ENCODE measurements around the gene C4BPB.
"Not testable (repeated sequence)": the region's sequence is repeated elsewhere in the genome, so short reads cannot be mapped to it uniquely, and the experiment has no call there.

C4BPB gene, protein sequence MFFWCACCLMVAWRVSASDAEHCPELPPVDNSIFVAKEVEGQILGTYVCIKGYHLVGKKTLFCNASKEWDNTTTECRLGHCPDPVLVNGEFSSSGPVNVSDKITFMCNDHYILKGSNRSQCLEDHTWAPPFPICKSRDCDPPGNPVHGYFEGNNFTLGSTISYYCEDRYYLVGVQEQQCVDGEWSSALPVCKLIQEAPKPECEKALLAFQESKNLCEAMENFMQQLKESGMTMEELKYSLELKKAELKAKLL

DNA sequence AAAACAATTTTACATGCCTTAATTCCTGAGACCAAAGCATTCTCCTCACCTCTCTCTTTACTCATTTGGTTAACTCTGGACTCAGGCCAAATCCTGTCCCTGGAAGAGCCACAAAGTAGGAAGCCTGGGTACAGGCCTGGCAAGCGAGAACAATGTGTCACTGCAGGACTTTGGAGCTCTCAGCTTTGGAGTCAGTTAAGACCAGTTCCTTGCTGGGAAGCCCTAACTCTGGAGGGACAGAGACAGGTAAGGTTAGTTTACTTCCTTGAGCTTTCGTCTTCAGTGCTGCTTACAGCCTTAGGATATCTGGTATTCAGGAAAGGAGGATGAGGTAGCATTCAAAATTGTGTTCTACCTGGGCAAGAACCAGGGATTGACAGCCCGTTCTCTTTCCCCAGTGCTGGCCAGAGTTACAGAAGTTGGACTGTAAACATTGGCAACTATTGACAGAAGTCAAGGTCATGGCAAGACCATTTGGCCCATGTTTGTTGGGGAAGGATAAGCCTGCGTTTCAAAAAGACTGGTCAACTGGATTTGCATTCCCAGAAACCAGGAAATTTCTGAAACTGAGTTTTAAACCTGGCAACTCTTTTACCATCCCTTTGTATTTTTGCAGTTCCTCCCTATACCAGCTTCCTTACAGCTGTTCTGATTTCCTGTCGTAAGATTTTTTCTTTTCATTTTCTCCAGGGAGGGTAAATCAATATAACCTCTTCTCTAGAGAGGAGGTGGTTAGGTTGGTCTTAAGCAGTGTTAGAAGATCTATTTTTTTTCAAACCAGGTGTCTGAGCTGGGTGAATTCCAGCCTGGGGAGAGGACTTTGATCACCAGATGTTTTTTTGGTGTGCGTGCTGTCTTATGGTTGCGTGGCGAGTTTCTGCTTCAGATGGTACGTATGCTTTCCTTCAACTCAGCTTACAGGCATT is at the start of gene C4BPB:
Gene C4BPB, plus strand, starts transcription at position 160 of the 926 bp plus-strand sequence. Its CDS starts 672 bp downstream, at position 832.
- DNase-seq (ENCODE audit: low spot score): peak; percentile 67

DNA sequence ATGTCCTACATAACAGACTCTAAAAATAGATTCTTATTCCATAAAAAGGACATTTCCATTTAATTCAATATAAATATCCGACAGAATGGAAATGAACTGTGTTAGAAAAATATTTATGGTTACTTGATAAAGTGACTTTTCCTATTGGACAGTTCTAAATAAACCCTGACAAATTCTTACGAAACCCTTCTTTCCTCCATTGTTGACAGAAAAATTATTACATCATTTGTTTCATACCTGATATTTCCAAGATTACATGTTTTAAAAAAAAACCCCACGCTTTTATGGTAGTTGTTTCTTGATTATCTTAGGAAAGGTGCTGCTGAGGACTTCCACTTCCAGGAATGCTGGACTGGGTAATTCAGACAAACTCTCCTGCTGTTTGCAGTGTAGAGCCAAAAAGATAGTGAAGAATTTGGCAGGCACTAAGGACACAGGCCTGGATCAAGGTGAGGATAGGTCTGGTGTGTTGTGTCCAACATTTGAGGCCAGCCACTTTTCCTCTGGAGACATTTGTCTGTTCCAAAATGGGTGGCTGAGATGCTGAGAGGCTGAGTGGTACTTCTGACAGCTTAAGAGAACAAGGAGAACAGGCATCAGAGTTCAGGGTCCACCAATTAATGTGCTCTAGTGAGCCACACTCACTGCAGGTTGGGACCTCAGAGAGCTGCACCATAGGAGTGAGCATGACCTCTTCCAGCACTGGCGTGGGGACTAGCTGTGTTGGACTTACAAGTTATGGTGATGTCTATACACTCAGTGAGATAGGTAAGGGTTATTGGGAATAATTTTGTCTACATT is 49.1 kb upstream of the C4BPB start:
- no peak for DNase-seq (ENCODE audit: low spot score)

DNA sequence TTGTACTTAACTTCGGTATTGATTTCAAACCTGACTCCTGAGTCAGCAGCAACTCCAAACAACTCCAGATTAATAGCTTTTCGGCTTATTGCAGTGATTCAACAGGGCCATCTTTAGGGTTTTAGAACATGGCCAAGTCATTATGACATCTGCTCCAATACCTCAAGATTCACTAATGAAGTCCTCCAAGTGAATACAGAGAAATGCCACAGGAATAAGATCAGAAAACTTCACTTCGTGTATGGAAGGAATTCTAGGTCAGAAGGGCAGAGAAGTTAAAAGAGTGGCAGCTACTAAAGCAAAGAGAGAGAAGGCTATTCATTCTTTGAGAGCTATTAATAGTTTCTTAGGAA is 48.5 kb upstream of the C4BPB start:
- DNase-seq (ENCODE audit: low spot score): no peak

DNA sequence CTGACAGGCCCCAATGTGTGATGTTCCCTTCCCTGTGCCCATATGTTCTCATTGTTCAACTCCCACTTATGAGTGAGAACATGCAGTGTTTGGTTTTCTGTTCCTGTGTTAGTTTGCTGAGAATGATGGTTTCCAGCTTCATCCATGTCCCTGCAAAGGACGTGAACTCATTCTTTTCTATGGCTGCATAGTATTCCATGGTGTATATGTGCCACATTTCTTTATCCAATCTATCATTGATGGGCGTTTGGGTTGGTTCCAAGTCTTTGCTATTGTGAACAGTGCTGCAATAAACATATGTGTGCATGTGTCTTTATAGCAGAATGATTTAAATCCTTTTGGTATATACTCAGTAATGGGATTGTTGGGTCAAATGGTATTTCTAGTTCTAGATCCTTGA is 47.3 kb upstream of the C4BPB start:
- not testable (repeated sequence) for DNase-seq (ENCODE audit: low spot score)

DNA sequence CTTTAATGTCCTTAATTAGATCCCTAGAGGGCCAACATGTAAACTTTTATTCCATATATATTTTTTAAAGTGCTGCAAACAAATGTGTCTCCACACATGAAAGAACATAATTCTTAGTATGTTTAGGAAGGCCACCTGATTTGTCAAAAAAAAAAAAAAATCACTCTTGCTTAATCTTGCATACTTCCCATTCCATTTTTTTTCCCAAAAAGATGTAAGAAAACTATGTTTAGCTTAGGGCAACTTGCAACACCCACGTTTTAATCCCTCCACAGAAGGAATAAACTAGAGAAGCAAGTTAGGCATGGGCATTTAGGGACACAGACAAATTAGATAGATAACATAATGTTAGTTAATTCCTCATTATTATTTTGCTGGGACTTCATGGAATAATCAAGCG is 43.2 kb upstream of the C4BPB start:
- no peak for DNase-seq (ENCODE audit: low spot score)

DNA sequence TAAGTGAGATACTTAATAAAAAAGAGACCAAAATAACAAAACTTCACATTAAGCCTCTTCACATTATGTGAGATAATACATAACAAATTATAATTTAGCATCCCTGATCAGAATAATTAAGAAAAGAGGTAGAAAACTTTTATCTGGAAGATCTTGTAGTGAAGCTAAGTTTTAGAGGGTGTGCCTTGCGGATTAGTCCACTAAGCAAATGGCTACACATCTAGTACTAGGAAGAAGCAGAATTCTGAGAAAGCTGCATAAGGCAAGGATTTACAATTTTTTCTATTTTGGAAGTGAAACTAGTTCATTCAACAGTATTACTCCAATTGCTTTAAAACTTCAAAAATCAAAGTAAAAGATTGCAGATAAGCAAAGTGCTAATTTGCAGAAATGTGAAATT is 41.2 kb upstream of the C4BPB start:
- DNase-seq (ENCODE audit: low spot score): no peak

DNA sequence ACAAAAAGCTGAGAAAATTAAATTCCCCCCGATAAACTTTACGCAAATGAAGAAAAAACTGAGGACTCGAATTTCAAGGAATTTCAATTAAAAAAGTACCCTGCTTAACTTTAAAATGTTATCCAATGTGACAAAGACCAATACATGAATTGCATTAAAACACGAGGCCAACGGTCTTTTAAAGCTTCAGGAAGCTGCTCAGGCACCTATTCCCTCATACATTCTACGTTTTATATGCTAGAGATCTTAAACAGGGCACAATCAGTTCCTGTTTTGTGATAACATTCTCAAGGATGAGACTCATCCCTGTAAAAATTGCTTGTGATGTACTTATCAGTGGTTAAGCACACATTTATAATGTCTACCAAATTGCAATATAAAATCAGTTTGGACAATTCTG is 40.6 kb upstream of the C4BPB start:
- DNase-seq (ENCODE audit: low spot score): no peak

DNA sequence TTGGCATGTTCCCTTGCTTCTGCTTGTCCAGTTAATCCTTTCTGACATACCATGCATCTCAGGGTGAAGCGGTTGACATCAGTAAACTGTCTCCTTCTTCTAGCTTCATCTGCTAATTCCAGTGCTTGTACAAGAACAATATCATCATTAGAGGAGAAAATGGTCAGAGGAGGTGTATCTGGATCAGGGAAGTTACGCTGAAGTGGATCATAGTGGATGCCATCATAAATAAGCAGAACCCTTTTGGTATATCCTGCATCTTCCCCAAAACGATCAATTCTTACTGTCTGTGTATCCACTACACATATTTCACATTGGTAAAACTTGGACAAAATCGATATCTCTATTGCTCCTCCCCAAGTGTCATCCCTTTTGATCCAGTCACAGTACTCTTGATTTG is 39.6 kb upstream of the C4BPB start:
- no peak for DNase-seq (ENCODE audit: low spot score)

DNA sequence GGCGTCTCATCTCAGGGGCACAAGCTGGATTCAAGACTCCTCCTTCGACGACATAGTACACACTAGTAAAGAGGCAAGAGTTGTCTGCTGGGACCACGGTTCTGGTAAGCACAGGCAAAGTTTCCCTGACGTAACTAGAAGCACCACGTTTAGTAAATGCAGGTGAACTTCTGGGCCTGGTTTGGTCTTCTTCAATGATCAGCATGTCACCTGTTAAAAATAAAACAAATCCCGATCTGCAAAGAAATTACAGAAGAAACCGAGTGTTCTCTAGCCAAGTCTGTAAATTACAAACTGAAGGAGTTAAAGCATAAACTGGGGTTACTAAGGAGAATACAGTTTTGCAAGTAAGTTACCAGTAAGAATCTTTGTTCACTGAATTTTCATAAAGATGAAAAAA is 39.1 kb upstream of the C4BPB start:
- no peak for DNase-seq (ENCODE audit: low spot score)

DNA sequence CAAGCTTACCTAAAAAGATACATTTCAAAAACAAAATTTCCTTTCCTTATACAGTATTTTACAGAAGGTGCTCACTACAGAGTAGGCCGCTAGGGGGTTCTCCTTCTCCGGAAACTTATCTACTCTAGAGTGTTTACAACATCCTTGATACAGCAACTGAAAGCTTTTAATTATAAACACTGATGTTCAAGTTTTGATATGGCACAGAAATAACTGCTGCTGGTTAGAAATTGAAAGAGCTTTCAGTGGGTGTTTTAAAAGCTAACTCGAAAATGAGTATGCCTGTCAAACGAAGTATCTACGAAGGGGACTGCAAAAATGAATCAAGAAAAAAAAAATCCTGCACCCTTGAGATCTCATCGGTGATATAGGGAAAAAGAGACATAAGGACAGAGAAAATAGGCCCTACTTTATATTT is 38.7 kb upstream of the C4BPB start:
- DNase-seq (ENCODE audit: low spot score): peak; percentile 58

DNA sequence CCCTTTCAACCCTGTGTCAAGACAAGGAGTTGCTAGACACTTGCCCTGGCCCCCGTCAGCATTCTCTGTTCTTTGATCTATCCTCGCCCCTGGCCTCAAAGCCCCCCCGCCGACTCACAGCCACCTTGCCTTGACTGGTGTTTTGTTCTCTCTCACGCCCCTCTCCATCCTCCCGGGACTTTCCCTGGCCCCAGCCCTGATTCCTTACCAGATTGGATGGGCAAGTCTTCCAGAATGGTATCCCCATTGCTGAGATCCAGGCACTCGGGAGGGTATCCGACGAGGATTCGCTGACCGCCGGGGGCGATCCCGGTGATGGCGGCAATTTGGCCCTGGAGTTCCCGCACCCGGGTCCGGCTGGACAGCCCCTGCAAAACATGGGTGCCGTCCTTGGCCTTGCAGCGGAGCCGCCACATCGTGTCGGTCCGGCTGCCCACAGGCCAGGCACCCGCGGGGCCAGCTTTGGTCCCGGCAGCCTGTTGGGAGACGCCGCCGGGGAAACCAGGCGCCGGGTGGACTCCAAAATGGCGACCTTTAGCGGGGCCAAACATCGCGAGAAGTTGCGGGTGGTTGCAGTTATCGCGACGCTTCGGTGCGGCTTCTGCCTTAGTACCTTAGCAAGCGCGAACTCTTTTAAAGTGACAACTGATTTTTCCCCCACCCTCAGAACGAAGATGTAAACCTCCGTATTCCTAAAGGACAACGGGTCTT is 38.0 kb upstream of the C4BPB start:
- DNase-seq (ENCODE audit: low spot score): peak; percentile 92

DNA sequence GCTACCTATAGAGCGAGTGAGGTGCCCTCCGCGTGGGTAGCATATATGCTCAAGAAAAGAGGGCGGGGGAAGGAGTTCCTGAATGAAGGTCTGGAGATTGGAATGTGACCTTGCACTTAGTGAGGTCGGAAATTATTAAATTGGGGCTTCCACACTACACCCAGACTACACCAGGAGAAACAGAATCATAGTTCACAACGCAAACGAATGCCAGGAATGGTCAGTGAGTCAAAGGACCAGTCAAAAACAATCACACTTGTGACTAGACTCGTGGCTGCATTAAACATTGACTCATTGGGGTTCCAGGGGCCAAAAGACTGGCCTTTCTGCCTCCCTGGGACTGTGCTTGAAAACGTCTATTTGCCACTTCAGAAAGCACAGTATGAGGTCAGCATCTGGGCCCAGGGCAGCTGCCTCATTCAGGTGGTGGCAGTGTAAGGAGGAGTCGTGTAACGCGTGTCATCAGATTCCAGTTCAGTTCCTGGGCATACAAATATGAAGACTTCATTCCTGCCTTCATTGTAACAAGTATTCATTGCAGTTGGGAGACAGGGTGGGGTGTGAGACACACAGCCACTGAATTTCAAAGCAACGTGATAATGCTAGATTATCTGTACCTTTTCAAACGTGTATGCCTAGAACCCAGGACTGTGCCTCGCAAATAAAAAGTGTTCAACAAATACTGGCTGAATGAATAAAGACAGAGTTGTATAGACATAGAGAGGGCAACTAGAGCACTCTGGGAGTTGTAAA is 37.3 kb upstream of the C4BPB start, which contains the start of gene YOD1:
Gene YOD1, minus strand, starts transcription at position 18 of the 753 bp plus-strand sequence. CDS start 178 bp downstream, outside the sequence.
- peak; percentile 99 for DNase-seq (ENCODE audit: low spot score)

DNA sequence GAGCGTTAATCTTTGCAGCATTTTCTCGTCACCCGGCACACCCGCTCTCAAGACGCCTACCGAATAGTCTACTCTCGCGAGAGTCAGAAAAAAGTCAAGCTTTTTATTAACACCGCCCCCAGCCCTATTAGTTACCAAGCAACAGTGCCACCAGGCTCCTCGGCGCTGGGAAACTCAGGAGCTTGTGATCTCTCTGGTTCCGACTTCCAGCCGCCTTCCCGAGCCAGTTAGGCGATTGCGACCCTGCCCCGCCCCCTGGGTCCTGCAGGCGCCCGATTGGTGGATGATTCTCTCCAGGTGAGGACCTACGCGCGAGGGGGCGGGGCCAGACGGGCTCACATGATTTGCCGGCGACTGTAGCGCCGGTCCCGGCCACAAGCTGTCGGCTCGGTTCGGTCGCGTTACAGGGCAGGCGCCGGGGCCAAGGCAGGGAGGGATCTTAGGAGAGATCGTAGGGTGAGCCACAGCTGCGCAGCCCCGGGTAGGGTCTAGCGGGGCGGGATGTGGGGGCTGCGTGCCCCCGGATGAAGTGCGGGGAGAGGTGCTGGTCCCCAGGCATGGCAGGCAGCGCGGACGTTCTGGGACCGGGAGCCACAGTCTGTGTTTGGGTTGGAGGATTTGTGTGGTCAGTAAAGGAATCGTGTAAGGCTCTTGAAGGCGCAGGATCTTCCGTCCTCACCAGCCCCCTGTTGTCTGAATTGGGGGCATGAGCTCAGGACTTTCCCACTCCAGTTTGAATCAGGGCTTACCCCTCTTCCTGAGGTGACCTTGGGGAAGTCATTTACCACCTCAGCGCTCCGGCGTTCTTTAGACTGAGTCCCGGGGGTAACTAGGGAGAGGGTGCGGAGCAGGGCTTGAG is 35.5 kb upstream of the C4BPB start, which contains the start of gene PFKFB2:
Gene PFKFB2, plus strand, starts transcription at position 365 of the 859 bp plus-strand sequence. CDS start 1,443 bp downstream, outside the sequence.
- DNase-seq (ENCODE audit: low spot score): peak; percentile 100

DNA sequence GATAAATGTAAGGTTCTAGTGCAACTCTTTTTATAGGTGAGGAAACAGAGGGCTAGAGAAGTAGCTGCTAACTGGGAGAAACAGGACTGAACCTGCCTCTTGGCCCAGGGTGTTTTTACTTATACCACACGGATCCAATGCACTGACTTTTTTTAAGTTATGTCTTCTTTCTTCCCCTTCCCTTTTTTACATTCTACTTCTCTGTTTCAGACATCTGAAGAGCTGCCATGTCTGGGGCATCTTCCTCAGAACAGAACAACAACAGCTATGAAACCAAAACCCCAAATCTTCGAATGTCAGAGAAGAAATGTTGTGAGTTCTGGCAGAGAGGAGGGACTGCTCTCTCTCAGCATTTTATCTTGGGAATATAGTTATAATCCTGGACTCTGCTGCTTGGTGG is 34.2 kb upstream of the C4BPB start:
- DNase-seq (ENCODE audit: low spot score): no peak

DNA sequence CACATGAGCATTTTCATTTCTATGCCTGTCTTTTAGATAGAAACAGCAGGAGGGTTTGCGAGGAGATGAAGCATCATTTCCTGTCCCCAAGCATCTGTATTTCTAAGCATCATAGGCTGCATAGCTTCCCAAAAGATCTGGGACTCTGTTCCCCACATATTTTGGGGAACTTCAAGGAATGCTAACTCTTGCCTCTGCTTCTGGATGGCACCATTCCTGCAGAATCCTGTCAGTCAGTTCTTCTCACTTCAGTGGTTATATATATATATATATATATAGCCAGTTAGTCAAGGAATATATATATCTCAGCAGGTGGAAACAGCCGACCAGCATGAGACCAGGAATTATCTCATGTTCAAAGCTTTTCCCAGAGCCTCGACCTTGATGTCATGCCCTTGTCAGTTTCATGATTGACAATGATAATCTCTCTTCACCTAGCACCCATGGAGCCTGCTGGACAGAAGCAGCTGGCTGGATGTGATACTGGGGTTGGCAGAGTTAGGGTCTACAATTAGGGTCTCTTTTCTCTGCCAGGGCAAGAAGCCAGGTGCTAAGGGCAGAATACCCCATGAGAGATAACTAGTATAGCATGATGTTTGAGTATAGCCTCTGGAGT is 33.2 kb upstream of the C4BPB start:
- no peak for DNase-seq (ENCODE audit: low spot score)

DNA sequence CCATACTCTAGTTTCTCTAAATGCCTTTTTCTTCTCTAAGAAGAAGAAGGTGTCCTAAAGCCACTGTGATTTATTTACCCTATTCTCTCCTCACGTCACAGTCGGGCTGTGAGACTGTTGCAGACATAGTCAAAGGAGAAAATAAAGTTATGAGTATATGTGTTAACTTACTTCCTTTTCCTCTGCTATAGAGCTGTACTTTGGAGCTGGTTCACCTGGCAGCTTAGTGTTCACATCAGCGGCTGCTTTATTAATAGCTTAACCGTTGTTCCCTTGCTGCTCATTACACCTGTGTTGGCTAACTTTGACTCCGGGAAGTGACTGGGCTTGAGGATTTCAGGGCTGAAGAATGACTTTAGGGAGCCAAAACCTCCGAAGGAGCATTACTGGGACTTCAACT is 32.0 kb upstream of the C4BPB start:
- DNase-seq (ENCODE audit: low spot score): peak; percentile 28

DNA sequence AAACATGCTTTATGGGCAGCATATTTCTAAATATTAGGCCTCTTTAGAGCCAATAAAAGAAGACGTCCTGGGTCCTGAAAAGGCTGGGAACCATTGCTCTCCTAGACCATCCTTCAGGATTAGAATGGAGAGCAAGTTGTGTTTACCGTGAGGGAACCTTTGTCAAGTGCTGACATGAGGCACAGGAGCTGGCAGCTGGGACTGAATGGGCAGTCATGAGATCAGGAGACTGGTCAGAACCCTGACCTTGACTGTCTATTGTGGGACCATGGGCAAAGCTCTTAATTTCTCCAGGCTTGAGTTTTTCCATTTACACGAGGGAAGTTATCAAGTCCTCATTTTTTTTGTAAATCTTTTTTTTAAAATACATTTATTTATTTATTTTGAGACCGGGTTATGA is 30.4 kb upstream of the C4BPB start:
- no peak for DNase-seq (ENCODE audit: low spot score)

DNA sequence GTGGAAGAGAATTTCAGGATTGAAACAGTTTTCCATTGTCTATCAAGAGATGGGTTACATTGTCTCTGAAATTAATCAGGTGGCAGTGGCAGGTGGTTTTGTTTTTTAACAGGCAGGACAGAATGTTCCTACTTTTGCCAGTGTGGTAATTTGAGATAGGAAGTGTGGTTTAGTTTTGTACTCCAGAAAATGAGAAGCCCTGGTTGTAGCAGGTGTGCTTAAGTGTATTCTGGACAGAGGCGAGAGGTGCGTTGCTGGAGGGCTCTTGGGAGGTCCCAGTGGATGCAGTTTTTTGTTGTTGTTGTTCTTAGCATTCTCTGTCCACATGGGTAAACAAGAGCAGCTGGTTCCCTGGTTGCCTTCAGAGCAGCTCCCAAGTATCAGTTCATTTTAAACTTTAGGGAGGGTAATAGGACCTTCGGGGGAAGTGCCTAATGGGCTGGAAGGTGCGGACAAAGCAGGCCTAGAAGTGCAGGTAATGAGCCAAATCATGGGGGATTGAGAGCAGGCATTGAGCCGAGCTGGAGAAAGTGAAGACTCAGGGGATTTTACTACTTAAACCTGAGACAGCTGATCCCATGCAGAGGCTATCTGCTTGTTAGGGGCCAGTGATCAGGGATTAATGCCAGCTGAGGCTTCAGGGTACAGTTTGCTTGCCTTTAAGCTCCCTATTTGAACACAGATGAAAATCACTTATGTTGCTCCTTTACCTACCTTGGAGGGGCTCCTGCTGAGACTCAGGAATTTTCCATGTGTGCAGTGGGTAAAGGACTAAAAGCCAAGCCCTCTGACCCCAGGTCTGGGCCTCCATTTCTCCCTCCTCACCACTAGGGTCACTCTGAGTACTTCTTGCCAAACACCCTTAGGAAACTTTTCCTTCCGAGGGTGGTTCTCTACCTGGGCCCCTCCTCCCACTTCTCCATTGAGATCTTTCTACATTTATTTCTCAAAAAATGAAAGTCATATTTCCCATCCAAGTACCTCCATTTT is 29.5 kb upstream of the C4BPB start:
- no peak for DNase-seq (ENCODE audit: low spot score)

Data from kidney tubule cell (primary cell).